B cell (primary cell): ENCODE results near the gene THSD4. TPM values are rescaled to one million over a fixed set of nuclear protein-coding genes. Genes with fewer than 3 reads are reported as not detected.

Source experiments
- ATAC-seq: fragments of 200-7000 bp; cut with Tn5 transposase; one replicate; pipeline ENCODE4 v1.10.0; 2021; ENCODE audit warnings: low read depth, mild to moderate bottlenecking, moderate number of reproducible peaks, moderate library complexity
- CTCF ChIA-PET: fragments of 350-600 bp; sonication (Branson Sonifier 250); formaldehyde crosslinking; loops from one replicate; lab custom pipeline; 2021; ENCODE audit warnings: antibody characterized with exemption, inconsistent platforms; lab: Charles Lee
- POLR2A ChIA-PET: fragments of 350-600 bp; sonication (Branson Sonifier 250); formaldehyde crosslinking; loops from one replicate; lab custom pipeline; 2021; ENCODE audit warnings: antibody characterized with exemption; lab: Charles Lee
- DNase-seq: peaks from one replicate; pipeline ENCODE4 v3.0.0; 2013
- H2AFZ ChIP-seq: 2 replicates; pipeline ENCODE4 v1.6.1; 2012; ENCODE audit warnings: mild to moderate bottlenecking, low read depth, low read length; ENCODE audit not compliant: insufficient read depth, poor library complexity, severe bottlenecking
- H3K27ac ChIP-seq, 2 donors: 1 replicate in 1 of 2; 2 replicates in 1 of 2; pipeline ENCODE4 v1.5.1; 2012 to 2013; ENCODE audit warnings: low read length in 2 of 2, mild to moderate bottlenecking in 2 of 2, moderate library complexity in 1 of 2
- H3K27me3 ChIP-seq, 4 experiments: fragments of 200-600 bp in 1 of 4; sonication (generic) in 1 of 4; replicated peaks in 1 of 4; 1 replicate in 2 of 4; 2 replicates in 2 of 4; pipeline versions ENCODE4 v1.6.1 to v1.7.0; 2013 to 2016; ENCODE audit warnings: low read length in 3 of 4, mild to moderate bottlenecking in 2 of 4, mixed read lengths in 1 of 4, moderate library complexity in 1 of 4; ENCODE audit not compliant: insufficient read depth in 4 of 4, control insufficient read depth in 3 of 4; ENCODE audit errors: control extremely low read depth in 1 of 4
- H3K36me3 ChIP-seq, 2 experiments: replicated peaks in 1 of 2; 1 replicate in 1 of 2; 2 replicates in 1 of 2; pipeline versions ENCODE4 v1.6.1 to v1.7.1; 2013; ENCODE audit warnings: low read length in 1 of 2; ENCODE audit not compliant: insufficient read depth in 2 of 2, control insufficient read depth in 1 of 2; ENCODE audit errors: control extremely low read depth in 1 of 2, extremely low read depth in 1 of 2
- H3K4me1 ChIP-seq, 2 donors: fragments of 200-600 bp in 1 of 2; sonication (generic) in 1 of 2; 1 replicate in 1 of 2; 2 replicates in 1 of 2; pipeline versions ENCODE4 v1.5.1 to v1.6.1; 2013 to 2017; ENCODE audit warnings: low read length in 2 of 2; ENCODE audit not compliant: control insufficient read depth in 2 of 2, insufficient read depth in 2 of 2
- H3K4me2 ChIP-seq: replicated peaks from 2 replicates; pipeline ENCODE3; 2012; ENCODE audit warnings: mild to moderate bottlenecking, low read depth, low read length; ENCODE audit not compliant: poor library complexity, severe bottlenecking
- H3K4me3 ChIP-seq, 5 experiments: fragments of 200-600 bp in 1 of 5; sonication (generic) in 1 of 5; 1 replicate in 3 of 5; 2 replicates in 2 of 5; pipeline versions ENCODE4 v1.5.1 to v1.7.0; 2011 to 2016; ENCODE audit warnings: low read length in 4 of 5, mild to moderate bottlenecking in 4 of 5, low read depth in 2 of 5, control low read depth in 1 of 5, moderate library complexity in 1 of 5; ENCODE audit not compliant: insufficient read depth in 1 of 5; ENCODE audit errors: control extremely low read depth in 1 of 5, extremely low read depth in 1 of 5
- H3K79me2 ChIP-seq: fragments of 200-600 bp; sonication (generic); one replicate; pipeline ENCODE4 v1.6.0; 2016; ENCODE audit warnings: low read length; ENCODE audit not compliant: control insufficient read depth, insufficient read depth
- H3K9ac ChIP-seq: fragments of 200-600 bp; sonication (generic); 2 replicates; pipeline ENCODE4 v1.6.1; 2017; ENCODE audit warnings: mild to moderate bottlenecking, low read length, moderate library complexity
- H3K9me3 ChIP-seq, 3 donors: one replicate each; pipeline versions ENCODE4 v1.6.1 to v1.7.1; 2013; ENCODE audit warnings: low read length in 2 of 3; ENCODE audit not compliant: control insufficient read depth in 2 of 3, insufficient read depth in 1 of 3; ENCODE audit errors: control extremely low read depth in 1 of 3
- H4K20me1 ChIP-seq: 2 replicates; pipeline ENCODE4 v1.6.0; 2012; ENCODE audit warnings: mild to moderate bottlenecking, low read length; ENCODE audit not compliant: insufficient read depth, control insufficient read depth, poor library complexity, severe bottlenecking
- H3K27ac Mint-ChIP-seq: one replicate; pipeline ENCODE4 v1.8.0; 2021; ENCODE audit warnings: mixed read lengths
- H3K27me3 Mint-ChIP-seq: one replicate; pipeline ENCODE4 v1.8.0; 2021; ENCODE audit warnings: mixed read lengths
- H3K4me1 Mint-ChIP-seq: one replicate; pipeline ENCODE4 v1.8.0; 2021; ENCODE audit warnings: mixed read lengths
- H3K4me3 Mint-ChIP-seq: one replicate; pipeline ENCODE4 v1.8.0; 2021; ENCODE audit warnings: mixed read lengths
- H3K9me3 Mint-ChIP-seq: one replicate; pipeline ENCODE4 v1.8.0; 2022; ENCODE audit warnings: mixed read lengths; ENCODE audit not compliant: insufficient read depth
- CTCF ChIP-seq: fragments of 200-600 bp; IDR thresholded peaks from one replicate; pipeline ENCODE4 v1.8.0; 2022; ENCODE audit warnings: antibody characterized with exemption, mild to moderate bottlenecking
- EZH2 ChIP-seq: IDR thresholded peaks from 2 replicates; pipeline ENCODE4 v1.6.1; 2012; ENCODE audit warnings: borderline replicate concordance, low read depth, mild to moderate bottlenecking, moderate library complexity, low read length; ENCODE audit not compliant: insufficient read depth, poor library complexity, severe bottlenecking
- WGBS: methylation state at CpG from one replicate; pipeline ENCODE4 v1.1.5; 2013; ENCODE audit warnings: missing lambda C conversion rate; ENCODE audit not compliant: insufficient coverage; 5-methylcytosine and 5-hydroxymethylcytosine counted together
- intact Hi-C: fragments of 100-400 bp; cut with micrococcal nuclease; formaldehyde crosslinking; loops from one replicate; pipeline ENCODE4 v1.10.0; 2022
- polyA plus RNA-seq: library from polyadenylated mRNA; depleted of rRNA; stranded (reverse); fragments of >200 nt; gene quantifications from 2 replicates; pipeline ENCODE4 v1.2.3, GENCODE V29; 2012
- total RNA-seq, 2 donors: library from RNA; stranded (reverse); fragments of 120-200 nt in 1 of 2; gene quantifications; 1 replicate in 1 of 2; 2 replicates in 1 of 2; pipeline versions ENCODE4 v1.2.3 to v1.2.4, GENCODE V29; 2013 to 2022

The THSD4 gene
- total and polyA plus RNA-seq, 2 donors (not counting 1 experiment from before 2014, with no cell fraction given) = not detected

- Histone ChIP-seq H3K4me2 (no peak overlapping the region), H3K9ac (no peak overlapping the region), H3K36me3 (no peaks in the 10 kb centered on the region), H3K27ac (no peak overlapping the region), H3K4me3 (no peak overlapping the region), H4K20me1 (no peaks in the 10 kb centered on the region), H3K79me2 (no peaks in the 10 kb centered on the region), H3K27me3 (no peaks in the 10 kb centered on the region), H2AFZ (peak overlapping the region; percentile 1), H3K4me1 (no peaks in the 10 kb centered on the region), H3K9me3 (peaks cover 0 to 5% (median 0%) of the 10 kb centered on the region in 3 donors)
- H3K9me3 Mint-ChIP-seq = no peaks in the 10 kb centered on the region
- WGBS = 88% methylated on average over 6 of the region's 6 CpGs
- no peak for ATAC-seq
- no peak overlapping the region for H3K4me3 Mint-ChIP-seq
- H3K27ac Mint-ChIP-seq = no peak overlapping the region
- ChIA-PET POLR2A (no interaction called here), CTCF (no interaction called here)
- TF ChIP-seq CTCF (no peak), EZH2 (no peak)
- peaks cover 10% of the 10 kb centered on the region for H3K27me3 Mint-ChIP-seq
- no peak for DNase-seq
- intact Hi-C loops = no loop called here
- no peaks in the 10 kb centered on the region for H3K4me1 Mint-ChIP-seq
These were observed 84.4 kb downstream of the THSD4 start for GRCh38 chr15:71199384-71200351.

- Histone ChIP-seq H3K79me2 (no peaks in the 10 kb centered on the region), H3K4me2 (no peak overlapping the region), H3K36me3 (no peaks in the 10 kb centered on the region), H3K27ac (no peak overlapping the region), H3K27me3 (no peaks in the 10 kb centered on the region), H2AFZ (no peak overlapping the region), H3K4me1 (no peaks in the 10 kb centered on the region), H3K9ac (no peak overlapping the region), H3K9me3 (peaks cover 0 to 5% (median 0%) of the 10 kb centered on the region in 3 donors), H3K4me3 (no peak overlapping the region), H4K20me1 (no peaks in the 10 kb centered on the region)
- H3K4me1 Mint-ChIP-seq = no peaks in the 10 kb centered on the region
- TF ChIP-seq CTCF (no peak), EZH2 (no peak)
- ATAC-seq (no peak), DNase-seq (no peak)
- H3K9me3 Mint-ChIP-seq = no peaks in the 10 kb centered on the region
- ChIA-PET POLR2A (no interaction called here), CTCF (no interaction called here)
- H3K4me3 Mint-ChIP-seq = no peak overlapping the region
- H3K27me3 Mint-ChIP-seq = peaks cover 2% of the 10 kb centered on the region
- intact Hi-C loops = no loop called here
- WGBS = 75% methylated on average over 5 of the region's 9 CpGs
- H3K27ac Mint-ChIP-seq = no peak overlapping the region
These were observed 86.2 kb downstream of the THSD4 start for GRCh38 chr15:71201477-71201876.
